Embryonic facial prominence (tissue), 1 donor: ENCODE results near the gene POLA2.
"Not testable (repeated sequence)": the region's sequence is repeated elsewhere in the genome, so short reads cannot be mapped to it uniquely, and the experiment has no call there.

Experiments used
- DNase-seq: peaks from one replicate; pipeline ENCODE4 v3.0.0-alpha.2; 2016; ENCODE audit errors: extremely low spot score

POLA2 gene

DNA sequence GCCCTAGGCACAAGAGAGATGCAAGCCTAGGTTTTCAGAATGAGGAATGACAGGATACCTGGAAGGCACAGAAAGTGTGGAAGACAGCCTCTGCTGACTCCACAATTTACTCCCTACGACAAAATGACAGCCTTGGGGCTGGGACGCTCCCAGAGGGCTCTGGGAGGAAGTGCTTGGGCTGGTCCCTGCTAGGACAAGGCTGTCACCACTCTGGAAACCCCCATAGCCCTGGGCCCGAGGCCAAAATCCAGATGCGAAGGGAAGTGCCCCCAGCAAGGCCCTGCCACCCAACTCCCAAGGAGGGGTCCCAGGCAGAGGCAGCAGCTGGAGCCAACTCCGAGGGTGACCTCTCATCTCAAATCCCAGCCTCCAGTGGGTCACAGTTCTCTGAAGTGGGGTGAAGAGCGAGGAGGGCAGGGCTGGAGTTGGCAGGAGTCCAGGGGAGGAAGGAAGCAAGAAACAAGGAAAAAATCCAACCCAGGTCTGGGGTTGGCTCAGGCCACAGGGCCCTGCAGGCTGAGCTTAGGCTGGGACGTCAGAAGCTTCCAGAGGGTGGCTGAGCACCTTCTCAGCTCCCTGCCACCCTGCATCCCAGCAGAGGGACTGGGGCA lies 46.6 kb downstream of the POLA2 start:
- no peak for DNase-seq

DNA sequence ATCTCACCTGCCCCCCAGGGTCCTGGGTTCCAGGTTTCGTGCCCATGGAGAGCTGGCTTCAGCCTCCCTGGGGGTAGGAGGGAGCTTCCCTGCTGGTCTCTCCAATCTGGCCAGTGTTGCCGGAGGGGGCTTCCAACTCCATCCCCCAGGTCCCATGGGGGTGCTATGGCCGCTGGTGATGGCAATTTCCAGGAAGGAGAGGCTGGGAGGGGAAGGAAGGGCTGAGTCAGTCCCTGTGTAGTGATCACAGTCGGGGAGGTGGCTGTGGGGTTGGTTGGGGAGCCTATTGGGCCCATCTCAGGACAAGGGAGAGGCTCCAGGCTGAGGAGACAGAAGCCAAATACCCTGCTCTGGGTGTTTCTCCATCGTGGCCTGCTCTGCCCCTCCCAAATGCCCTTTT lies 47.2 kb downstream of the POLA2 start:
- no peak for DNase-seq

DNA sequence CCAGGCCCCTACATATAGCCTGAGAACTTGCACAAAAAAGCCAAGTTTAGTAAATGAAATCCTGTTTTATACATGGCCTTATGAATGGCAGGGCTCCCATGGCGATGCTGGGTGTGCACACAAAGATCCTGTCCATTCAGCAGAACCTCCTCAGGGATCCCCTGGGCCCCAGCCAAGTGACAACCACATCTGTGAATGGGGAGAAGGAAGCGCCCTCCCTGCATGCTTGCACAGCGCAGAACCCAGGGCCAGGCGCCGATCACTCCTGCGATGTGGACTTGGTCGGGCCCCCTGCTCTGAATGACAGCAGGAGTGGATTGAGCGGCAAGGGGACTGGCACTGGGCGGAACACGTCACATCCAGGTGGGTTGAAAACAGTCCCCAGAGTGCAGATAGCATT lies 48.5 kb downstream of the POLA2 start:
- DNase-seq: no peak

DNA sequence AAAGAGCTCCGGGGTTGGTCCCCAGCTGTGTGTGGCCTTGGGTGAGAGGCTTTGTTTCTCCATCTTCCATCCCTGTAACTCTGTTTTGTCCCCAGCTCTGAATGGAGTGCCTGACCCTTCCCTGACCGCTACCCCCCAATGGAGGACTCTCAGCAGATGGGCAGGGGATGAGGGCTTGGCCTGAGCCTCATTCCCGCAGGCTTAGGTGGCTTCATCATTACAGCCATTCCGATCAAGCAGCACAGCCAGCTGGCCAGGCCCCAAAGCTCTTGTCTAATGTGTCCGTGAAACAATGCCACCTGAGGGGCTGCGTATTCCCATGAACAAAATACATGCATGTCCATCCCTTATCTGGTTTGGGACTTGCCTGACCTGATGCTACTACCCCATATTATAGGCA lies 49.0 kb downstream of the POLA2 start:
- no peak for DNase-seq

DNA sequence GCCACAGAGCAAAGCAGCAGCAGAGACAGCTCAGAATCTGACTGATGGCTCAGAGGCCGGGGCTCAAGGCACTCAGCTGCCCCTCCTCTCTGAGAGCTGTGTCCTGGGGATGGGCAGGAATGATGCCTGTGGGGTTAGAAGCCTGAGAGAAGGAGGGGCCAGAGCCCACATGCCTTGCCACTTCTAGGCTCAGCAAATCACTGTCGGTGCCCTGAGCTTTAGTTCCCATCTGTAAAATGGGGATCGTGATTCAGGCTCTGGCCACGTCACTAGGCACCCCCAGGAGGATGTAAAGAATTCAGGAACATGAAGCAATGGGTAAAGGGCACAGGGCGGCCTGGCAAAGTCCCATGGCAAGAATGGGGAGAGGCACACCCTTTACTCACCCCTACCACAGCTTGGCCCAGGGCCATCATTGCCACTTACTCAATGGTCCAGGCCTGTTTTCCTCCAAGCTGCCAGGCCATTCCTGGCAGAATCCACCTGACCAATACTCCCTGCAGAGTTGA lies 49.5 kb downstream of the POLA2 start:
- DNase-seq: no peak

DNA sequence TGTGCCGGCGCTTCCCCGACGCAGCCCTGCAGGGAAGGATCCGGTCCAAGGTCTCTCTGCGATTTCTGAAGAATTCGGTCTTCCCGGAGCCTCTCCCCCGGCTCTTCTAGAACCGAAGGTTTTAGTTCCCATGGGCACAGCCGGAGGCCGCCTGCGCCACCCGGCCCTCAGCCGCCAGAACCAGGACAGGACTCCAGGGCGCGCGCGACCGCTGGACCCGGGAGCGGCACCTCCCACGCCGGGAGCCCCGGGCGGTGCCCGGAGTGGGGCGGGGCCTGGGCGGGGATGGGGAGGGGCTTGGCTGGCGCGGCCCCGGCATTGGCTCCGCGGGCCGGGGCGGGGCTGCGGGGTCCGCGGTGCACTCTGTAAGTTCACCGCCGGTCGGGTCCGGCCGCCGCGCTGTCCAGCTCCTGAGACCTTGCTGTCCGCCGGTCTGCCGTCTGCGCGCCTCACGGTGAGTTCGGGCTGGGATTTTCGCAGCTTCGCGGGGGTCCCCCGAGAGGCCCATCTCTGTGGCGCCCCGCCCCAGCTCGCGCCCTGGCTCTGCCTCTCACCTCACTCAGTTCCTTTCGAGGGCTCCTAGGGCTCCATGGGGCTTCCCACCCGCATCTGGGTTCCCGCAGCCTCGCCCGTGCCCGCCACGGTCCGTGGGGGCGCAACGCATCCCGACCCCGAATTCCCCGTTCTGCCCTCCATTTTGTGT lies 52.9 kb downstream of the POLA2 start, which contains the start of gene CDC42EP2:
Gene CDC42EP2 (plus strand): TSS at position 366 of the 703 bp plus-strand sequence. CDS start 6,033 bp downstream, outside the sequence.
- no peak for DNase-seq

DNA sequence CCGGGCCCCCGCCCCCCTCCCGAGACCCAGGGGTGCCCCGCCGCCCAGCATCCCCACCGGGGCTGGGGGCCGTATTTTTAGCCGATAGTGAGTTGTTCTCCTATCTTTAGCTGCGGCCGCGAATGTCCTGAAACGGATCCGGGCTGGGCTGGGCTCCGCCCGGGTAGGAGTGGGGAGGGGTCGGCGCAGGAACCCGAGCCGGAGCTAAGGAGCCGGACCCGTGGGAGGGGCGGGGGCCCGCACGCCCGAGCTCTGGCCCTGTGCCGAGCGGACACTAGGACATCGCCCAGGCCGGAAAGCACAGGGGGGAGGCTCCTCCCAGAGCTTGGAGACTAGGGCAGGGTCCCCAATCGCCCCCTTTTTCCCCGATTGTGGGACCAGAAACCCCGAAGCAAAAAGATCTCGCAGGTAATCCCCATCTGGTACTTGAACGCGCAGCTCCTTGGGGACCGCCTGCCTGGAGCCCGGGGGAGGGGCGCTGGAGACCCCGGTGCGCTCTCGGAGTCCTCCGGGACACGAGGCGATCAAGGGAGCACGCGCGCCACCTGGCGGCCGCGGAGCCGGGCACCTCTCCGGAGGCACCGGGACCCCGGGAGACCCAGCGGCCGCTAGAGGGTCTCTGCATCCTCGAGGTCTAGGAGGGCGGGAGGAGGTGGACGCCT lies 53.6 kb downstream of the POLA2 start:
- DNase-seq: peak; percentile 51

DNA sequence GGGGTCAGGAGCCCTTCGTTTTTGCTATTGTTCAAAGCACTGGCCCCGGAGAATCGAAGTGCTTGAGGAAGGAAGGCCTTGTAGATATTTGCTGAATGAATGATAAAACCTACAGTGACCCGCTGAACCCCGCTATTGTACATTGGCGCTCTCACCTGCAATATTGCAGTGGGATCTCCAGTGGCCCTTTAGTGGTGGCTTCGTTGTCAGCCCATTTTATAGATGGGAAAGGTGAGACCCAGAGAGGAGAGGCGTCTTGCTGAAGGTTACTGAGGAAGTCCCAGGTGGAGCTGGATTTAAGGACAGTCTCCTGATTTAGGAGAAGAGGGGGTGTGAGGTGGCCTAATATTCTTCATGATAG lies 54.1 kb downstream of the POLA2 start:
- DNase-seq: no peak

DNA sequence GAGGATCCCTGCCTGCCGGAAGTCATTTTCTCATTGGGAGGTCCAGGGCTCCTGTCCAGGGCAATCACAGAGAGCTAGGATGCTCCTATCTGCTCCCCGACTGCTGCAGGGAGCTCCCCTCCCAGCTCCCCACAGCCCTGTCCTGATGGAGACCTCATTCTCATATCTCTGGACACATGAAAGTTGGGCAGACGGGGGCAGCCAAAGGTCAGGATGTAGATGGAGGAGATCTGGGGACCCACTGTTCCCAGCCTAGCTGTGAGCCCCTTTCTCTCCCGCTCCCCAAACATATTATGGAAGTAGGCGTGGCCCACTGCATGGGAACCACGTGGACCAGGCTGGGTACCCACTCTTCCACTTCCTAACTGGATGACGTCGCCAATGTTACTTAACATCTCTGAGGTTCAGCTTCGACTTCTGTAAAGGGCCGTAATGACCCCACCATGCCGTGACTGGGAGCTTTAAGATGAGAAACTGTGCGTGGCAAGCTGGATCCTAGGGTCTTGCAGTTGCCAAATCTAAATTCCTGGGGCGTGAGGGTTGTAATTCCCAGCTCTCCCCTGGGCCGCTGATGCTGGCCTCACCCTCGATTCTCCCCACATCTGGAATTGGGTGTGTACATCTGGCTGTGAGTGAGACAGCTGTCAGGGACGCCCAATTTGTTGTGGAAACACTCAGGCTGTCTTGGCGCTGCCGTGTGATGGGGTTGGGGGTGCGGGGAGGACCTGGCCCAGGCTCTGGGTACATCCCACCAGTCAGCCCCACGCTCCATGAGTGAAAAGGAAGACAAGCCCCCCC lies 54.7 kb downstream of the POLA2 start:
- peak; percentile 42 for DNase-seq

DNA sequence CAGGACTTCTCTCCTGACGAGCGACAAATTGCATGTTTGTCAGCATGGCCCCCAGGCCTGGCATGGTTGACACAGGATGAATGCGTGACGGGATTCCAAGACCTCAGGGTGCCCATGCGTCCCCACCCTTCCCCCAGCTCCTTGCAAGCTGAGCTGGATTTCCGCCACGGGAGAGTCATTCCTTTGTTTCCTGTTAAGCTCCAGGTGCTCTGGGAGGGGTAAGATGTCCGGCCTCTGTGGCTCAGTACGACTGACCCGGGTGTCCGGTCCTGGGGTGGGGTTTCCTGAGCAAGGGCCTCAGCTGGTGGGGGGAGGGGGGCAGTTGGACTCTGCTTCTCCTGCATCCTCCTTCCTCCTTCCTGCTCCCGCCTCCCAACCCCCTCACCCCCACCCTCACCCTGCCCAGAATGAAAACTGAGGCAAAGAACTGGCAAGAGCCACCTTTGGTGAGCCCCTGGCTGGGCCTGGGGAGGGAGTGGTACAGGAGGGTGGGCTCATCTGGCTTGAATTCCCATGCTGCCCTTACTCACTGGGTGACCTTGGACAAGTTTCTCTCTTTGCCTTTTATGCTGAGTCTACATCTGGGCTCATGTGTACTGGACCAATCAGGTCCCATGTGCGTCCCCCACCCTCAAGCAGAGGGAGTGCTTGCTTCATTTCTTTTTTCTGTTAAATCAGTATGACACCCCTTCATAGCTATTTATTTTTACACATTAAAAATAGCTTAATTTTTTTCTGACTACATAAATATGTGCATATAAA lies 55.4 kb downstream of the POLA2 start:
- DNase-seq: no peak

DNA sequence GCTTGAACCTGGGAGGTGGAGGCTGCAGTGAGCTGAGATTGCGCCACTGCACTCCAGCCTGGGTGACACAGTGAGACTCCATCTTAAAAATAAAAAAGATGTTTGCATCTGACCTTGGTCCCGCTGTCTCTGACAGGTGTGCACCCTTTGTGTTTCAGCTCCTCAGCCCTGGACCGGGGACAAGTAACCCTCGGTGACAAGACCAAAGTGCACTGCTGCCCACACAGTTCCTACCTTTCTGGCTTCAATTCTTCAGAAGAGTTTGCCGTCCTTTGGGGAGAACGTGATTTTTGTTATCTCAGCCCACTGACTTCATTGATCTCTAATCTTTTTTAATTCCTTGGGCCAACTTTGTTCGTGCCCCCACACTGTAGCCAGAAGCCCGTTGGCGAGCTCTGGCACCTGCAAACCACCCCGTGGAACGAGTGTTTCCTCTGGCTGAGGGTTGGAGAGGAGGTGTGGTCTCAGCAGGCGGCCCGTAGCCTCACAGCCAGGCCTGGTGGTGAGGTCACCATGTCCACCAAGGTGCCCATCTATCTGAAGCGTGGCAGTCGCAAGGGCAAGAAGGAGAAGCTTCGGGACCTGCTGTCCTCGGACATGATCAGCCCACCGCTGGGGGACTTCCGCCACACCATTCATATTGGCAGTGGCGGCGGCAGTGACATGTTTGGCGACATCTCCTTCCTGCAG lies 58.8 kb downstream of the POLA2 start:
- DNase-seq: no peak

DNA sequence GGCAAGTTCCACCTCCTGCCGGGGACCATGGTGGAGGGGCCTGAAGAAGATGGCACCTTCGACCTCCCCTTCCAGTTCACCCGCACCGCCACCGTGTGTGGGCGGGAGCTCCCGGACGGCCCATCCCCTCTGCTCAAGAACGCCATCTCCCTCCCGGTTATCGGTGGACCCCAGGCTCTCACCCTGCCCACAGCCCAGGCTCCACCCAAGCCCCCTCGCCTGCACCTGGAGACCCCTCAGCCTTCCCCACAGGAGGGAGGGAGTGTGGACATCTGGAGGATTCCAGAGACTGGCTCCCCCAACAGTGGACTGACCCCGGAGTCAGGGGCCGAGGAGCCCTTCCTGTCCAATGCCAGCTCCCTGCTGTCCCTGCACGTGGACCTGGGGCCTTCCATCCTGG lies 59.3 kb downstream of the POLA2 start:
- no peak for DNase-seq

DNA sequence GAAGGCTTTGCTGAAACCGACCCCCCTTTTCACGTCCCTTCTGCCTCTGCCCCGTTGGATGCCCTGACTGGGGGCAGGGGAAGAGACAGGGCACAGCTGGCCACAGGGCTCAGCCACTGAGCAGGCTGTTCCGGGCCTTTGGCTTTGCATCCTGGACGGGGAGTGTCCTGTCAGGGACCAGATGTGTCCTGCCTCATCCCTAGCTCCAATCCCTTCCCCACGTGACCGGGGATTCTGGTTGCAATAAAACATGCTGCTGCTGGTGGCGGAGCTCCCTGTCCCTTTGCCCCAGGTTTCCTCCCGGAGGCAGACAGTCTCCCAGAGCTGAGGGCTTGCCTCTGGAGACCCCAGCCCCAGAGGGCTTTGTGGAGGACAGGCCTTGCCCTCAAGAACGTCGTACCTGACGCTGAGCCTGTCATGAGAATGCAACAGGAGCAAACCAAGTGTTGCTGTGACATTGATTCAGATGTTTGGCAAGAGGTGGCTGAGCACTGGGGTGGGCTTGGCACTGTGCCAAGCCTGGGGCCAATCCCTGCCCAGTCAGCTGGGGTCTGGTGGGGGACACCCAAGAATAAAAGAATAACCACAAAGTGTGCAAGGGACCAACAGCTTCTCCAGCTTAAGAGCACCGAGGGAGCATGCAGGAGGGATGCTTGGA lies 60.2 kb downstream of the POLA2 start:
- no peak for DNase-seq

DNA sequence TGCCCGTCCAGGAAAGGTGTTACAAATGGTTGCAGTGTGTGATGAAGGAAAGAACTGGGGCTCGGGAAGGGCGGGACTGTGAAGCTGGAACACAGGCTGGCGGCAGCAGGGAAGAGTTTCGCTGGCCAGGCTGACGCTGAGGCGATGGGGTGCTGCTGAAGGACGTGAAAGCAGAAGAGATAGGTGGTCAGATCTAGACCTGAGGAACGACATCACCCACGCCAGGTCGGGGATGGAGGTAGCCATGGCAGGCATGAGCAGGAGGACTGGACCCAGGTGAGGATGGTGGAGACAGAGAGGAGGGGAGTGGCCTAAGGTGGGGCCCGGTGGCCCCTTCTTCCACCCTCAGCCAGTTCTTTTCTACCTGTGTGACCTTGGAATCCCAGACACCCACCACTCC lies 62.1 kb downstream of the POLA2 start:
- DNase-seq: no peak

DNA sequence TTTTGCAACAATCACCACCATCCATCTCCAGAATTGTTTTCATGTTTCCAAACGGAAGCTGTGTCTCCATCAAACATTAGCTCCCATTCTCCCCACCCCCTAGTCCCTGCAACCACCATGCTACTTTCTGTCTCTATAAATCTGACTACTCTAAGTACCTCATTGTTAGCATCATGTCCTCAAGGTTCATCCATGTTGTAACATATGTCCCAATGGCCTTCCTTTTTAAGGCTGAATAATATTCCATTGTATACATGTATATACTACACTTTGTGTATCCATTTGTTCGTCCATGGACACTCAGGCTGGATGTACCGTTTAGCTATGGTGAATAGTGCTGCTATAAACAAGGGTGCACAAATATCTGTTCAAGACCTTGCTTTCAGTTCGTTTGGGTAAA lies 63.7 kb downstream of the POLA2 start:
- no peak for DNase-seq

DNA sequence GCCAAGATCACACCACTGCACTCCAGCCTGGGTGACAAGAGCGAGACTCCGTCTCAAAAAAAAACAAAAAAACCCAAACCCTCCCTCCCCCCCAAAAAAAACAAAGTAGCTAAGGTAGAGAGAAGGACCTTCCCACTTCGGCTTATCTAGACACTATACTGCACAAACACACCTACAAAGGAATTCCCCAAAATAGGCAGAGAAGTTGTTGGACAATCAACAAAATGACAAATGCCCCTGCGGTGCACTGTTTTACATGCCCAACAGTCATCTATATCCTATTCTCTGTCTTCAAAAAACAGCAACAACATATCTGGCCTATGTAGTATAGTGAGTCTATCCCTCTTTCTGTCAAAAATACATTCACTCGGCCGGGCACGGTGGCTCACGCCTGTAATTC lies 65.3 kb downstream of the POLA2 start:
- no peak for DNase-seq

DNA sequence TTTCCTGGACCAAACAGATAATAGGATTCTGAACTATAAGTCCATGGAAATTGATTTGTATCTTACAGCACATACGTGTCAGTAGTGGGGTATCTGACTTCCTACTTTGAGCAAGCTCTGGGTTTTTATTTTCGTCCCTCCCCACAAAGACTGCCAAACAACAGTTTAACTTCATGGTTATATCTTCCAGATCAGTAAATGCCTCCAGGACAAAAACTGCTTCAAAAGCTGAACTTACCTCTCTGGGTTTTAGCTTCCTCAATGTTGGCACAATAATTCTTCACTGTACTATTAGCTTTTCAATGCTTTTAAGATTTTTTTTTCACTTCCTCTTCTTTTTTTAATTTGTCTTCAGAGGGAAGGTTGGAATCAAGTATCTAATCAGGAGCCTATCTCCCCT lies 67.7 kb downstream of the POLA2 start:
- no peak for DNase-seq

DNA sequence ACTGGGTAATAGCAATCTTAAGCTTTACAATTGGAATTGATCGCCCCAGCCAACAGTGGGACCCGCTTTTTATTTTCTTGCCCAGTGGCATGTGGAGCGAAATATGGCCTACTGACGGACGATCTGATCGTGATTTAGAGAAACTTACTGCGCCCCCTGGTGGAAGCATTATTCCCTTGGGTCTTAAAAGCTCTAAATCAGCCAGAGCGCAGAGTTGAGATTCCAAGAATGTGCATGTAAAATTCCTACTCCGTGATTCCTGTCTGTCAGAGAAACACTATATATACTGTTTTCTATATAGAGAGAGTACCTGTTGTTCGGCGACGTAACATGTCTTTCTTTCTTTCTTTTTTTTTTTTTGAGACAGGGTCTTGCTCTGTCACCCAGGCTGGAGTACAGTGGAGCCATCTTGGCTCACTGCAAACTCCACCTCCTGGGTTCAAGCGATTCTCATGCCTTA lies 68.2 kb downstream of the POLA2 start:
- peak; percentile 74 for DNase-seq

DNA sequence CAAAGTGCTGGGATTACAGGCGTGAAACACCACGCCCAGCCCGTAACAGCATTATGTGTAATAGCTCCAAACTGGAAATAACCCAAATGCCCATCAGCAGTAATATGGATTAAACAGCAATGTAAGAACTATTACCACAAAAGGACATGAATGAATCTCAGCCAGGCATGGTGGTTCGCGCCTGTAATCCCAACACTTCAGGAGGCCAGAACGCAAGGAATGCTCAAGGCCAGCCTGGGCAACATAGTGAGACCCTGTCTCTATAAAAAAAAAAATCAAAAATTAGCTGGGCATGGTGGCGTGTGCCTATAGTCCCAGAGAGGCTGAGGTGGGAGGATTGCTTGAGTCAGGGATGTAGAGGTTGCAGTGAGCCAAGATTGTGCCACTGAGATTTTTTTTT lies 68.8 kb downstream of the POLA2 start:
- DNase-seq: no peak

DNA sequence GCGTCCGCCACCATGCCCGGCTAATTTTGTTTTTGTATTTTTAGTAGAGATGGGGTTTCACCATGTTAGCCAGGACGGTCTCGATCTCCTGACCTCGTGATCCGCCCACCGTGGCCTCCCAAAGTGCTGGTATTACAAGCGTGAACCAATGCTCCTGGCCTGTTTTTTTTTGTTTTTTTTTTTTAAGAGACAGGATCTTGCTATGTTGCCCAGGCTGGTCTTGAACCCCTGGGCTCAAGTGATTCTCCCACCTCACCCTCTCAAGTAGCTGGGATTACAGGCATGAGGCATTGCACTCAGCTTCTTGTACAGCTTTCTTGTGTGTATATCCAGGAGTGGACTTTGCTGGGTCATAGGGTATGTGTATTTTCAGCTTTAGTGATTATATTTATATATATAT lies 70.8 kb downstream of the POLA2 start:
- DNase-seq: not testable (repeated sequence)
